Pons (tissue), 1 donor: ENCODE measurements around the gene BBX.
"Not testable (repeated sequence)": the region's sequence is repeated elsewhere in the genome, so short reads cannot be mapped to it uniquely, and the experiment has no call there.

ENCODE experiments used
- DNase-seq: peaks from one replicate; pipeline ENCODE4 v3.0.0-alpha.2; 2016; ENCODE audit warnings: low spot score

The BBX gene

GRCh38 chr3:107543666-107544065 is 20.9 kb downstream of the BBX start:
- peak; percentile 88 for DNase-seq

- DNase-seq = no peak
Observed at GRCh38 chr3:107545680-107546120, 22.9 kb downstream of the BBX start.

DNA sequence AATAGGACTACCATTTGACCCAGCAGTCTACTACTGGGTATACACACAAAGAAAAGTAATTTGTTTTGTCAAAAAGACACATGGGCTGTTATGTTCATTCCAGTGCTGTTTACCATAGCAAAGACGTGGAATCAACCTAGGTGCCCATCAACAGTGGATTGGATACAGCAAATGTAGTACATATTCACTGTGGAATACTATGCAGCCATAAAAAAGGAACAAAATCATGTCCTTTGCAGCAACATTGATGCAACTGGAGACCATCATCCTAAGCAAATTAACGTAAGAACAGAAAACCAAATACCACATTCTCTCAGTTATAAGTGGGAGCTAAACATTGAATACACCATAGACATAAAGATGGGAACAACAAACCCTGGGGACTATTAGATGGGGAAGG is 25.8 kb downstream of the BBX start:
- no peak for DNase-seq

DNA sequence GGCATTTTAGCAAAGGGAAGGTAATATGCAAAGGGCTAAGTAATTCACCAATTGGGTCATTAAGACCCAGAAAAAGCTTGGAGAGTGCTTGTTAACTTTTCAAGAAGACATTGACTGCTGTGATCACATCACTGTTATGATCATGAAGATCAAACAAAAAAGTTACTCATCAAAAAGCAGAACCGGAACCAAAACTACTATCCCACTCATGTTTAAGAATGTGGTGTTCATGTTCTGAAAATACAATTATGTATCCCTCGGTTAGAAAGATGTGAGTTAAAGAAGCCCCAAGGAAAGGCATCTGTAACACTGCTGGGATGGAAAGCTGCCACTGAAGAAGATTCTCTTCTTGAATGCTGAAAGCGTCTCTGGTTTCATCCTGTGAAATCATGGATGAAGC is 32.6 kb downstream of the BBX start:
- no peak for DNase-seq

- no peak for DNase-seq
Observed at GRCh38 chr3:107557743-107558142, 35.0 kb downstream of the BBX start.

- DNase-seq = no peak
Observed at GRCh38 chr3:107560166-107560565, 37.4 kb downstream of the BBX start.

- DNase-seq = no peak
Observed at GRCh38 chr3:107561980-107562379, 39.2 kb downstream of the BBX start.

DNA sequence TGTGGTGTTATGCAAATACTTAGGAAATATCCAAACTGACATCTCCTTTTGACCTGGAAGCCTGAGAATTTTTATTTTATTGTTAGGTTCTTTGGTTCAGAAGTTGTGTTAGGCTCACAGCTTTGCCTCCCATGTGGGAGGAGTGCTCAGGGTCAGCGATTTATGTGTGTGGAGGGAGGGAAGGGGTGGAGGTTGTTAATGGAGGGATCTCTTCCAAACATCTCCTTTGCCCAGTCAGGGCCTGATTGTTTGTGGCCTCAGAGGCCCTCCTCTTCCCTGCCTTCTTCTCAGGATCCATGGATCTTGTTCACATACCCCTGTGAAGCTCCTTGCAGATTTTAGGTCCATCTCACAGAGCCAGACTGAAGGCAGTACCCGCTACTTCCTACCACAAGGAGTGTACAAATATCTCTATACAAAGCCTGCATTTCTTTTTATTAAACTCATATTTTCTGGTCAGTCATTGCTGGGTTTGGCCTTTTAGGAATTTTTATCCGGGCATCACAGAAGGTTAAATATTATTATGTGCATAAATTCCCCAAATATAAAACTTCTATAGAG is 40.3 kb downstream of the BBX start:
- DNase-seq = no peak

- DNase-seq = not testable (repeated sequence)
Observed at GRCh38 chr3:107565244-107565643, 42.5 kb downstream of the BBX start.

DNA sequence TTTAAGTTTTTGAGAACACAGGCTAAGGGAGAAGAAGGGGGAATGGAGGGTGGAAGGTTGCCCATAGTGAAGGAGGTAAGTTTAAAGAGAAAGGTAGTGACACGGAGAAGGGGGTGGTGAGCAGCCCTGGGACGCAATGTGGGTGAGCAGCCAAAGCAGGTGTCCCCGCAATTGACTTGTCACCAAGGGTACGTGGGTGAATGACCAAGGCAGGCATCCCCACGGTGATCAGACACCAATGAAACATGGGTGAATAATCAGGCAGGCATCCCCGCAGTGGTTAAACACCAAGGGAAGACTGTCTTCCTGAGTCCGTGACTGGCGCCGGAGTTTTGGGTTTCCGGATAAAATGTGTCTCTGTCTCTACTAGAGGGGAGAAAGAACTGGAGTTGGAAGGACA is 48.3 kb downstream of the BBX start:
- DNase-seq = not testable (repeated sequence)

DNA sequence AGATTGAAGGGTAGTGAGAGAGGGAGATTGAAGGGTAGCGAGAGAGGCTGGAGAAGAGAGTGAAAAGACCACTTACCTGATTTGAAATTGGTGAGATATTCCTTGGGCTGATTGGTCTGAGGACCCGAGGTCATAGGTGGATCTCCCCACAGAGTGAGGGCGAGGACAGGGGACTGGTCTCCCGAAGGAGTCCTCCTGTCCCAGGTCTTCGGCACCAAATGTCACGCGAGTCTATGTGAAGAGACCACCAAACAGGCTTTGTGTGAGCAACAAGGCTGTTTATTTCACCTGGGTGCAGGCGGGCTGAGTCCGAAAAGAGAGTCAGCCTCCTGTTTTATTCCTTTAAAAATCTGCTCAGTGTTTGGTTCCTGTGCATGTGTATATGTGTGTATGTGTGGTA is 48.7 kb downstream of the BBX start:
- DNase-seq = not testable (repeated sequence)

- DNase-seq = peak; percentile 77
Observed at GRCh38 chr3:107574650-107575049, 51.9 kb downstream of the BBX start.

DNA sequence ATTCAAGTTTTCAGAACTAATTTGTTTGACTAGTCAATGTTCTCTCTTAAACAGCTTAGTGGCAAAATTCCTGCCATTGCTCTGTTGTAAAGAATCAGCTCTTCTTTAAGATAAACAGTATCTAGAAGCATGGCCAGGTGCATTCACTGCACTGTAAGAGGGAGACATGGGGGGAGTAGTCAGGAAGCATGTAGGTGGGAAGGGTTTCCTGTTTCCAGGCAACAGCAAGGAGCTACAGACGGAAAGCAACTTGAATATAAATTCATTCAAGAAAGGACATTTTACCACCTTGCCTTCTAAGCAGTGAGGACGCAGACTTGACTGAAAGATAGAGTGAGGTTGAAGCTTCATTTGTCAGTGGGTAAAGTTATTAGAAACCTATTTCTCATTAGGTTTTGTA is 55.3 kb downstream of the BBX start:
- DNase-seq = no peak

- DNase-seq = no peak
Observed at GRCh38 chr3:107578523-107578922, 55.8 kb downstream of the BBX start.

DNA sequence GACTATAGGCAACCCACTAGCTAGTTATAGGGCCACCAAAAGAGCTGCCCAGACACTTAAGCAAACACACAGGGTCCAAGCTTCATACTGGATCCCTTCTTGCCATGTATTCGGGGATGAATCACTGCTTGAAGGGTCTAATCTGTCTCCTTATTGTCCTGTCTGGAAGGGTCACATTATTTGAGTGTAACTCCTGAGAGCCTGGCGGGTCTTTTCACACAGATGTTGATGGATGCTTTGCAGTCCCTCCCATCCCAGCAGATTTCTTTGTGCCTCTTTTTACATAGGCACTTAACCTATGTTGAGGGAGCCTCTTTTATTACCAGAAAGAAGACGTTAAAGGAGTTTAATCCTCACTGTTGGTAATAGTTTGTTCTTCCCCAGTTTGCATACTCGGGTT is 56.6 kb downstream of the BBX start:
- DNase-seq = no peak

- no peak for DNase-seq
Observed at GRCh38 chr3:107581230-107581629, 58.5 kb downstream of the BBX start.

- no peak for DNase-seq
Observed at GRCh38 chr3:107588217-107588616, 65.5 kb downstream of the BBX start.

- no peak for DNase-seq
Observed at GRCh38 chr3:107589454-107589853, 66.7 kb downstream of the BBX start.

DNA sequence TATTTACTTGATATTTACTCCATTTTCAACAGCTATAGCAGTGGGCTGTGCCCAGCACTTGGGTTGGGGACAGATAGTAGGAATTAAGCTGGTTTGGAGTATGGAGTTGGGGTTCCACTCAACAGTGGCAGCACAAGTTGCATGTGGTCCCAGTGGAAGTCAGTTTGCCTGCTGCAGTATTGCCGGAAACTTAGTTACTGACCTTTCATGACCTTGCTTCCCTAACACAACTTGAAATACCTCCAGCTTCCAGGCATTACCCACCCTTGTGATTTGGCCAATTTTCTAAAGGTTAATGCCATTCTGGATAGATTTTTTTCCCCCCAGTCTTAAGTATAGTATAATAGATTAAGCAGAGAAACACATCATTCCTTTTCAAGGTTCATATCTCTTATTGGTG is 68.0 kb downstream of the BBX start:
- DNase-seq = no peak

DNA sequence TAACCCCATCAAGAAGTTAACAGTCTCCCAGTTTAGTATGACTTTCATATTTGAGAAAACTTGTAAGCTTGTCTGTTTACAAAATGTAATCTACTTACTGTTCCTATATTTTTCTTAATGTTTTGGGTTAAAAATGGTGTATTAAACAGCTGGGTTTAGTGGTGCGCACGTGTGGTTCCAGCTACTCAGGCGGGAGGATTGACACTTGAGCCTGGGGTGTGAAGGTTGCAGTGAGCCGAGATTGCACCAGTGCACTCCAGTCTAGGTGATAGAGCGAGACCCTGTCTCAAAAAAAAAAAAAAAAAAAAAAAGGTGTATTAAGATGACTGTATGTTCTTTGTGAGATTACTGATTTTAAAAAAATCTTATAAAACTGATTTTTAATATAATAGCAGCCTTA is 69.3 kb downstream of the BBX start:
- no peak for DNase-seq

DNA sequence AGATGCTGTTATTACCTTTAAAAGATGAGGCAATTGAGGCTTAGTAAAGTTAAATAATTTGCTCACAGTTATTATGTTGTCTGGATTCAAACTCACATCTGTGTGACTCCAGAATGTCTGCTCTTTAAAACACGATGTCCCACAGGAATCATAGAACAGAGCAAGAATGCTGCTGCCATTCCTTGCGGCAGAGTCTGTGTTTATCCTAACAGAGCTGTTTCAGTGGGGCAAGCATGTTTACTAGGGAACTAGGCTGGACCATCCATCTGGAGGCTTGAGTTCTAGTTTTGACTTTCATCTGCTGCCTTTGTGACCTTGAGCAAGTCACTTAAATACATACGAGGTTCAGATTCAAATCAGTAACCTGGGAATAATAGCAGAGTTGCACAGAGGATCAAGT is 72.1 kb downstream of the BBX start:
- DNase-seq = no peak

- DNase-seq = no peak
Observed at GRCh38 chr3:107596639-107597038, 73.9 kb downstream of the BBX start.

GRCh38 chr3:107598926-107599771 is 76.4 kb downstream of the BBX start:
- DNase-seq = peak; percentile 77

- DNase-seq = peak; percentile 34
Observed at GRCh38 chr3:107599772-107600145, 77.0 kb downstream of the BBX start.
